Measurements from ENCODE around the gene ADPRH.
A peak's percentile ranks its signal among the peaks of the same experiment; 100 is the strongest.

The ADPRH gene

GRCh38 chr3:119598410-119599098 lies 19.3 kb downstream of the ADPRH start:
- H2BK120ac ChIP-seq (ENCODE audit: low read depth, low read length), result no peak overlapping the region
- no peaks in the 10 kb centered on the region for H3K9me3 ChIP-seq (replicated peaks in 1 of 2; ENCODE audit: control insufficient read depth in 2 of 2, insufficient read depth in 1 of 2, low read depth in 1 of 2, low read length in 2 of 2)
- H3K9ac ChIP-seq (ENCODE audit: low read depth, low read length, poor library complexity), result no peak overlapping the region
- no peak overlapping the region for H4K91ac ChIP-seq (ENCODE audit: low read depth, low read length, poor library complexity)
- no peak overlapping the region for H2AFZ ChIP-seq (ENCODE audit: low read length)
- H2BK5ac ChIP-seq (ENCODE audit: low read length), result no peak overlapping the region
- no peak overlapping the region for H3K4me2 ChIP-seq (ENCODE audit: insufficient read depth, low read length, poor library complexity, severe bottlenecking)
- no CpG with 5 or more reads among the region's 1 CpG for WGBS, 2 donors (ENCODE audit: extremely low coverage in 2 of 2, insufficient read length in 2 of 2, insufficient replicate concordance in 1 of 2)
- H3K4ac ChIP-seq (ENCODE audit: low read length), result no peak overlapping the region
- no peak overlapping the region for H3K18ac ChIP-seq (ENCODE audit: low read length)
- H3K23ac ChIP-seq (ENCODE audit: low read depth, low read length, poor library complexity), result no peak overlapping the region
- H3K4me1 ChIP-seq (ENCODE audit: control insufficient read depth in 2 of 2, insufficient read depth in 1 of 2, low read depth in 1 of 2, low read length in 2 of 2), result peaks cover 0 to 1% of the 10 kb centered on the region in 2 donors
- H2BK15ac ChIP-seq (ENCODE audit: low read length), result no peak overlapping the region
- no peaks in the 10 kb centered on the region for H3K36me3 ChIP-seq (replicated peaks in 1 of 2; ENCODE audit: control insufficient read depth in 2 of 2, insufficient read depth in 2 of 2, low read length in 2 of 2)
- no peak overlapping the region for H2AK5ac ChIP-seq (ENCODE audit: low read depth, low read length)
- H3K4me3 ChIP-seq (ENCODE audit: low read length in 2 of 2), result no peak overlapping the region
- no peak overlapping the region for H4K8ac ChIP-seq (ENCODE audit: low read depth, low read length)
- no peaks in the 10 kb centered on the region for H3K79me1 ChIP-seq (ENCODE audit: low read depth, low read length)
- DNase-seq (ENCODE audit: low spot score), result no peak
- H3K14ac ChIP-seq (ENCODE audit: low read length), result no peak overlapping the region
- H3K27ac ChIP-seq (replicated peaks; ENCODE audit: low read length), result no peak overlapping the region
- H2BK12ac ChIP-seq (ENCODE audit: low read length), result no peak overlapping the region
- H3K27me3 ChIP-seq (ENCODE audit: control insufficient read depth in 3 of 3, insufficient read depth in 3 of 3, low read depth in 1 of 3, low read length in 3 of 3), result peaks cover 0 to 11% (median 0%) of the 10 kb centered on the region in 3 experiments

- DNase-seq (ENCODE audit: low spot score), result no peak
Observed at GRCh38 chr3:119599558-119600174, 20.4 kb downstream of the ADPRH start.

GRCh38 chr3:119600732-119601131 lies 21.4 kb downstream of the ADPRH start:
- no CpG with 5 or more reads among the region's 5 CpGs for WGBS, 2 donors (ENCODE audit: extremely low coverage in 2 of 2, insufficient read length in 2 of 2, insufficient replicate concordance in 1 of 2)
- peak; percentile 8 for DNase-seq (ENCODE audit: low spot score)
- H3K27me3 ChIP-seq (ENCODE audit: control insufficient read depth in 3 of 3, insufficient read depth in 3 of 3, low read depth in 1 of 3, low read length in 3 of 3), result peaks cover 0 to 12% (median 0%) of the 10 kb centered on the region in 3 experiments

More at GRCh38 chr3:119599558-119600174, 20.4 kb downstream of the ADPRH start:
- H3K79me1 ChIP-seq (ENCODE audit: low read depth, low read length), result no peaks in the 10 kb centered on the region
- no peak overlapping the region for H3K27ac ChIP-seq (replicated peaks; ENCODE audit: low read length)
- no CpG with 5 or more reads among the region's 6 CpGs for WGBS, 2 donors (ENCODE audit: extremely low coverage in 2 of 2, insufficient read length in 2 of 2, insufficient replicate concordance in 1 of 2)
- no peak overlapping the region for H4K91ac ChIP-seq (ENCODE audit: low read depth, low read length, poor library complexity)
- H3K4ac ChIP-seq (ENCODE audit: low read length), result no peak overlapping the region
- H2BK5ac ChIP-seq (ENCODE audit: low read length), result no peak overlapping the region
- no peak overlapping the region for H4K8ac ChIP-seq (ENCODE audit: low read depth, low read length)
- H2AK5ac ChIP-seq (ENCODE audit: low read depth, low read length), result no peak overlapping the region
- no peak overlapping the region for H3K14ac ChIP-seq (ENCODE audit: low read length)
- H3K4me1 ChIP-seq (ENCODE audit: control insufficient read depth in 2 of 2, insufficient read depth in 1 of 2, low read depth in 1 of 2, low read length in 2 of 2), result peaks cover 0 to 1% of the 10 kb centered on the region in 2 donors
- H2BK120ac ChIP-seq (ENCODE audit: low read depth, low read length), result no peak overlapping the region
- H3K4me2 ChIP-seq (ENCODE audit: insufficient read depth, low read length, poor library complexity, severe bottlenecking), result no peak overlapping the region
- no peak overlapping the region for H2BK15ac ChIP-seq (ENCODE audit: low read length)
- no peak overlapping the region for H3K9ac ChIP-seq (ENCODE audit: low read depth, low read length, poor library complexity)
- peaks cover 0 to 12% (median 0%) of the 10 kb centered on the region in 3 experiments for H3K27me3 ChIP-seq (ENCODE audit: control insufficient read depth in 3 of 3, insufficient read depth in 3 of 3, low read depth in 1 of 3, low read length in 3 of 3)
- no peaks in the 10 kb centered on the region for H3K36me3 ChIP-seq (replicated peaks in 1 of 2; ENCODE audit: control insufficient read depth in 2 of 2, insufficient read depth in 2 of 2, low read length in 2 of 2)
- no peaks in the 10 kb centered on the region for H3K9me3 ChIP-seq (replicated peaks in 1 of 2; ENCODE audit: control insufficient read depth in 2 of 2, insufficient read depth in 1 of 2, low read depth in 1 of 2, low read length in 2 of 2)
- H3K23ac ChIP-seq (ENCODE audit: low read depth, low read length, poor library complexity), result no peak overlapping the region
- H3K18ac ChIP-seq (ENCODE audit: low read length), result no peak overlapping the region
- no peak overlapping the region for H2AFZ ChIP-seq (ENCODE audit: low read length)
- H2BK12ac ChIP-seq (ENCODE audit: low read length), result no peak overlapping the region
- no peak overlapping the region for H3K4me3 ChIP-seq (ENCODE audit: low read length in 2 of 2)

GRCh38 chr3:119601154-119601553 lies 21.9 kb downstream of the ADPRH start:
- Histone ChIP-seq H3K4me2 (ENCODE audit: insufficient read depth, low read length, poor library complexity, severe bottlenecking) (no peak overlapping the region), H3K23ac (ENCODE audit: low read depth, low read length, poor library complexity) (no peak overlapping the region), H3K4ac (ENCODE audit: low read length) (no peak overlapping the region), H2BK5ac (ENCODE audit: low read length) (no peak overlapping the region), H2AK5ac (ENCODE audit: low read depth, low read length) (no peak overlapping the region), H3K27me3 (ENCODE audit: control insufficient read depth in 3 of 3, insufficient read depth in 3 of 3, low read depth in 1 of 3, low read length in 3 of 3) (peaks cover 0 to 12% (median 0%) of the 10 kb centered on the region in 3 experiments), H4K8ac (ENCODE audit: low read depth, low read length) (no peak overlapping the region), H3K4me3 (ENCODE audit: low read length in 2 of 2) (no peak overlapping the region), H2AFZ (ENCODE audit: low read length) (no peak overlapping the region), H3K27ac (replicated peaks; ENCODE audit: low read length) (no peak overlapping the region), H2BK120ac (ENCODE audit: low read depth, low read length) (no peak overlapping the region), H3K18ac (ENCODE audit: low read length) (no peak overlapping the region), H3K79me1 (ENCODE audit: low read depth, low read length) (no peaks in the 10 kb centered on the region), H4K91ac (ENCODE audit: low read depth, low read length, poor library complexity) (no peak overlapping the region), H3K14ac (ENCODE audit: low read length) (no peak overlapping the region), H3K36me3 (replicated peaks in 1 of 2; ENCODE audit: control insufficient read depth in 2 of 2, insufficient read depth in 2 of 2, low read length in 2 of 2) (no peaks in the 10 kb centered on the region), H3K9me3 (replicated peaks in 1 of 2; ENCODE audit: control insufficient read depth in 2 of 2, insufficient read depth in 1 of 2, low read depth in 1 of 2, low read length in 2 of 2) (no peaks in the 10 kb centered on the region), H2BK15ac (ENCODE audit: low read length) (no peak overlapping the region), H2BK12ac (ENCODE audit: low read length) (no peak overlapping the region), H3K9ac (ENCODE audit: low read depth, low read length, poor library complexity) (no peak overlapping the region), H3K4me1 (ENCODE audit: control insufficient read depth in 2 of 2, insufficient read depth in 1 of 2, low read depth in 1 of 2, low read length in 2 of 2) (no peaks in the 10 kb centered on the region)
- WGBS, 2 donors (ENCODE audit: extremely low coverage in 2 of 2, insufficient read length in 2 of 2, insufficient replicate concordance in 1 of 2), result no CpG with 5 or more reads among the region's 3 CpGs
- no peak for DNase-seq (ENCODE audit: low spot score)

More at GRCh38 chr3:119600732-119601131, 21.4 kb downstream of the ADPRH start:
- Histone ChIP-seq H3K79me1 (ENCODE audit: low read depth, low read length) (no peaks in the 10 kb centered on the region), H2AFZ (ENCODE audit: low read length) (no peak overlapping the region), H3K36me3 (replicated peaks in 1 of 2; ENCODE audit: control insufficient read depth in 2 of 2, insufficient read depth in 2 of 2, low read length in 2 of 2) (no peaks in the 10 kb centered on the region), H3K9ac (ENCODE audit: low read depth, low read length, poor library complexity) (no peak overlapping the region), H3K4ac (ENCODE audit: low read length) (no peak overlapping the region), H3K18ac (ENCODE audit: low read length) (no peak overlapping the region), H3K9me3 (replicated peaks in 1 of 2; ENCODE audit: control insufficient read depth in 2 of 2, insufficient read depth in 1 of 2, low read depth in 1 of 2, low read length in 2 of 2) (no peaks in the 10 kb centered on the region), H2BK5ac (ENCODE audit: low read length) (no peak overlapping the region), H3K4me3 (ENCODE audit: low read length in 2 of 2) (no peak overlapping the region), H3K14ac (ENCODE audit: low read length) (no peak overlapping the region), H2BK12ac (ENCODE audit: low read length) (no peak overlapping the region), H2BK15ac (ENCODE audit: low read length) (no peak overlapping the region), H3K27ac (replicated peaks; ENCODE audit: low read length) (no peak overlapping the region), H2AK5ac (ENCODE audit: low read depth, low read length) (no peak overlapping the region), H4K8ac (ENCODE audit: low read depth, low read length) (no peak overlapping the region), H3K23ac (ENCODE audit: low read depth, low read length, poor library complexity) (no peak overlapping the region), H2BK120ac (ENCODE audit: low read depth, low read length) (no peak overlapping the region), H3K4me2 (ENCODE audit: insufficient read depth, low read length, poor library complexity, severe bottlenecking) (no peak overlapping the region), H4K91ac (ENCODE audit: low read depth, low read length, poor library complexity) (no peak overlapping the region), H3K4me1 (ENCODE audit: control insufficient read depth in 2 of 2, insufficient read depth in 1 of 2, low read depth in 1 of 2, low read length in 2 of 2) (peaks cover 0 to 1% of the 10 kb centered on the region in 2 donors)
